ENCODE data around the gene ZNF710. TPM values are rescaled to one million over a fixed set of nuclear protein-coding genes. Genes with fewer than 3 reads are reported as not detected.
A peak's percentile ranks its signal among the peaks of the same experiment; 100 is the strongest.

ZNF710 gene
- total RNA-seq, 1 experiment from 2014 or later, result 27.3 TPM

GRCh38 chr15:90119367-90119766, 118.2 kb downstream of the ZNF710 start:
- DNase-seq (ENCODE audit: low spot score), result no peak
- Histone ChIP-seq H3K9me3 (ENCODE audit: low read depth, low read length, poor library complexity, severe bottlenecking) (peaks cover 4% of the 10 kb centered on the region), H3K27ac (ENCODE audit: low read depth, low read length, poor library complexity, severe bottlenecking) (no peak overlapping the region), H3K4me3 (ENCODE audit: low read depth, low read length, poor library complexity, severe bottlenecking) (no peak overlapping the region), H3K27me3 (replicated peaks; ENCODE audit: insufficient read depth, low read depth, low read length, poor library complexity) (no peaks in the 10 kb centered on the region), H3K36me3 (ENCODE audit: insufficient read depth, low read length, poor library complexity, severe bottlenecking) (no peaks in the 10 kb centered on the region), H3K4me1 (ENCODE audit: insufficient read depth, low read length, poor library complexity, severe bottlenecking) (peaks cover 7% of the 10 kb centered on the region)
- BruUV-seq (replicated peaks), result no TSS peak
- ChIA-PET CTCF (no interaction called here), POLR2A (ENCODE audit: low non-redundant PET) (no interaction called here)
- intact Hi-C loops (cut with micrococcal nuclease; ENCODE audit: unreplicated experiment), result no loop called here
- TF ChIP-seq EZH2 (IDR thresholded peaks at IDR 0.05; ENCODE audit: borderline replicate concordance, low read depth, low read length, poor library complexity, severe bottlenecking), result no peak
- TF ChIP-seq, protein P1, sequence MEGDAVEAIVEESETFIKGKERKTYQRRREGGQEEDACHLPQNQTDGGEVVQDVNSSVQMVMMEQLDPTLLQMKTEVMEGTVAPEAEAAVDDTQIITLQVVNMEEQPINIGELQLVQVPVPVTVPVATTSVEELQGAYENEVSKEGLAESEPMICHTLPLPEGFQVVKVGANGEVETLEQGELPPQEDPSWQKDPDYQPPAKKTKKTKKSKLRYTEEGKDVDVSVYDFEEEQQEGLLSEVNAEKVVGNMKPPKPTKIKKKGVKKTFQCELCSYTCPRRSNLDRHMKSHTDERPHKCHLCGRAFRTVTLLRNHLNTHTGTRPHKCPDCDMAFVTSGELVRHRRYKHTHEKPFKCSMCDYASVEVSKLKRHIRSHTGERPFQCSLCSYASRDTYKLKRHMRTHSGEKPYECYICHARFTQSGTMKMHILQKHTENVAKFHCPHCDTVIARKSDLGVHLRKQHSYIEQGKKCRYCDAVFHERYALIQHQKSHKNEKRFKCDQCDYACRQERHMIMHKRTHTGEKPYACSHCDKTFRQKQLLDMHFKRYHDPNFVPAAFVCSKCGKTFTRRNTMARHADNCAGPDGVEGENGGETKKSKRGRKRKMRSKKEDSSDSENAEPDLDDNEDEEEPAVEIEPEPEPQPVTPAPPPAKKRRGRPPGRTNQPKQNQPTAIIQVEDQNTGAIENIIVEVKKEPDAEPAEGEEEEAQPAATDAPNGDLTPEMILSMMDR (conservative IDR thresholded peaks at IDR 0.05; ENCODE audit: low read depth, low read length), result no peak

DNA sequence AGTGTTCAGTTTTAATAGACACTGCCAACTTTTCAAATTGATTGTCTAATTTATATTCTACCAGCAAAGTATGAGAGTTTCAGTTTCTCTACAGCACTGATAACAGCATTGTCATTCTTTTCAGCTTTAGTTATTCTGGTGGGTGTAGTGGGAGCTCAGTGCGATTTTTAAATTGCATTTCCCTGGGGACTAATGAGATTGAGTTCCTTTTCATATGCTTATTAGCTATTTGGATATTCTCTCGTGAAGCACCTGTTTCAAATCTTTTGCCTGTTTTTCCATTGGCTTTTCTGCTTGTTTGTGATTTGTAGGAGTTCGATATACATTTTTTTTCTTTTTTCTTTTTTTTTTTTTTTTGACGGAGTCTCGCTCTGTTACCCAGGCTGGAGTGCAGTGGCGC, 120.0 kb downstream of the ZNF710 start:
- CTCF ChIA-PET, result interaction anchor here (1.1 kb wide), 1 partner anchor 149 kb away, joined by 6 read pairs; no protein-coding TSS in a partner anchor
- no peaks in the 10 kb centered on the region for H3K36me3 ChIP-seq (ENCODE audit: insufficient read depth, low read length, poor library complexity, severe bottlenecking)
- no TSS peak for BruUV-seq (replicated peaks)
- intact Hi-C loops (cut with micrococcal nuclease; ENCODE audit: unreplicated experiment), result no loop called here
- POLR2A ChIA-PET (ENCODE audit: low non-redundant PET), result no interaction called here
- H3K27me3 ChIP-seq (replicated peaks; ENCODE audit: insufficient read depth, low read depth, low read length, poor library complexity), result no peaks in the 10 kb centered on the region
- no peak overlapping the region for H3K27ac ChIP-seq (ENCODE audit: low read depth, low read length, poor library complexity, severe bottlenecking)
- H3K9me3 ChIP-seq (ENCODE audit: low read depth, low read length, poor library complexity, severe bottlenecking), result no peaks in the 10 kb centered on the region
- peaks cover 7% of the 10 kb centered on the region for H3K4me1 ChIP-seq (ENCODE audit: insufficient read depth, low read length, poor library complexity, severe bottlenecking)
- DNase-seq (ENCODE audit: low spot score), result peak; percentile 54
- TF ChIP-seq, protein P1 (conservative IDR thresholded peaks at IDR 0.05; ENCODE audit: low read depth, low read length), result no peak
- TF ChIP-seq EZH2 (IDR thresholded peaks at IDR 0.05; ENCODE audit: borderline replicate concordance, low read depth, low read length, poor library complexity, severe bottlenecking), result no peak
- H3K4me3 ChIP-seq (ENCODE audit: low read depth, low read length, poor library complexity, severe bottlenecking), result no peak overlapping the region

DNA sequence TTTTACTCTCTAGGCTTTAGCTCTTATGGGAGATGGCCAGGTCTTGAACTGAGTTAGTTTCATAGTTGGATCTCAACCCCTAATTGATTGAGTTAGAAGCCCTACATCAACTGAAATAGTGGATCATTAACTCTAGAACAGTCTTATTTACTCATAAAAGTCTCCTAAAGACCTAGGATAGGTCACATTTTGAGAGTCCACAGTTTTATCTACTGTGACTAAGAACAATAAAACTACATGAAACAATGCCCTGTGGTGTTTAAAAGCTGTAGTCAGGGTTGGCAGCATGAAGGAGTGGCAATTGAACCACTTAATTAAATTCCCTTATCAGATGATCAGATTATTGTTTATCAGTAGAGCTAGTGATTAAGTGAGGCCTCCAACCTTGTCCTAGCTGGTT, 123.4 kb downstream of the ZNF710 start:
- H3K9me3 ChIP-seq (ENCODE audit: low read depth, low read length, poor library complexity, severe bottlenecking), result no peaks in the 10 kb centered on the region
- POLR2A ChIA-PET (ENCODE audit: low non-redundant PET), result interaction anchor here (0.6 kb wide), 1 partner anchor 710 kb away, joined by 3 read pairs; no protein-coding TSS in a partner anchor

More for the DNA sequence above, 123.4 kb downstream of the ZNF710 start:
- TF ChIP-seq, protein P1 (conservative IDR thresholded peaks at IDR 0.05; ENCODE audit: low read depth, low read length), result no peak
- no peak for TF ChIP-seq EZH2 (IDR thresholded peaks at IDR 0.05; ENCODE audit: borderline replicate concordance, low read depth, low read length, poor library complexity, severe bottlenecking)
- Histone ChIP-seq H3K27ac (ENCODE audit: low read depth, low read length, poor library complexity, severe bottlenecking) (no peak overlapping the region), H3K4me3 (ENCODE audit: low read depth, low read length, poor library complexity, severe bottlenecking) (no peak overlapping the region), H3K27me3 (replicated peaks; ENCODE audit: insufficient read depth, low read depth, low read length, poor library complexity) (no peaks in the 10 kb centered on the region), H3K36me3 (ENCODE audit: insufficient read depth, low read length, poor library complexity, severe bottlenecking) (no peaks in the 10 kb centered on the region), H3K4me1 (ENCODE audit: insufficient read depth, low read length, poor library complexity, severe bottlenecking) (peaks cover 7% of the 10 kb centered on the region)
- no TSS peak for BruUV-seq (replicated peaks)
- intact Hi-C loops (cut with micrococcal nuclease; ENCODE audit: unreplicated experiment), result no loop called here
- no peak for DNase-seq (ENCODE audit: low spot score)
- CTCF ChIA-PET, result no interaction called here

Data from A673 (cell line).